ENCODE data around the gene CHST15.
A peak's percentile ranks its signal among the peaks of the same experiment; 100 is the strongest.
"Not testable (repeated sequence)": the region's sequence is repeated elsewhere in the genome, so short reads cannot be mapped to it uniquely, and the experiment has no call there.

The CHST15 gene

DNA sequence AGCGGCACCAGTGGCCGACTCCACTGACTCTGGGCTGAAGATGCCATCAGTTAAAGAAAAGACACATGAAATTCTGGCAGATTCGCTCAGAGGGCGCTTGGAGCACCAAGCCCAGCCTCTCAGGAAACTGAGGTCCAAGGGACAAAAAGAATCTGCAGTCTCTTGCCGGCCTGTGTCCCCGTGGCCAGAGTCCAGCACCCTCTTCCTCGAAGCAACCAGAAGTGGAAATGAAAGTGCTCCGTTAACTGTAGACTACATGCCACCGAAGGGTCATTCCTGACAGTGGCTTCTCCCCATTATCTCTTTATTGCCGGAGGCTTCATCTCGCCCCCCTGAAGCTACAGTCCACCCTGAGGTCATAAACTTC, 1.0 kb upstream of the CHST15 start:
- H3K27ac ChIP-seq: peak overlapping the region; percentile 93
- peak overlapping the region; percentile 87 for H3K9ac ChIP-seq
- H3K4me1 ChIP-seq (ENCODE audit: low read depth, poor library complexity, severe bottlenecking): peaks cover 30% of the 10 kb centered on the region
- TF ChIP-seq, protein P1, sequence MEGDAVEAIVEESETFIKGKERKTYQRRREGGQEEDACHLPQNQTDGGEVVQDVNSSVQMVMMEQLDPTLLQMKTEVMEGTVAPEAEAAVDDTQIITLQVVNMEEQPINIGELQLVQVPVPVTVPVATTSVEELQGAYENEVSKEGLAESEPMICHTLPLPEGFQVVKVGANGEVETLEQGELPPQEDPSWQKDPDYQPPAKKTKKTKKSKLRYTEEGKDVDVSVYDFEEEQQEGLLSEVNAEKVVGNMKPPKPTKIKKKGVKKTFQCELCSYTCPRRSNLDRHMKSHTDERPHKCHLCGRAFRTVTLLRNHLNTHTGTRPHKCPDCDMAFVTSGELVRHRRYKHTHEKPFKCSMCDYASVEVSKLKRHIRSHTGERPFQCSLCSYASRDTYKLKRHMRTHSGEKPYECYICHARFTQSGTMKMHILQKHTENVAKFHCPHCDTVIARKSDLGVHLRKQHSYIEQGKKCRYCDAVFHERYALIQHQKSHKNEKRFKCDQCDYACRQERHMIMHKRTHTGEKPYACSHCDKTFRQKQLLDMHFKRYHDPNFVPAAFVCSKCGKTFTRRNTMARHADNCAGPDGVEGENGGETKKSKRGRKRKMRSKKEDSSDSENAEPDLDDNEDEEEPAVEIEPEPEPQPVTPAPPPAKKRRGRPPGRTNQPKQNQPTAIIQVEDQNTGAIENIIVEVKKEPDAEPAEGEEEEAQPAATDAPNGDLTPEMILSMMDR (conservative IDR thresholded peaks at IDR 0.05; ENCODE audit: low read depth, low read length): no peak
- no peak overlapping the region for H3K4me3 ChIP-seq (IDR thresholded peaks at IDR 0.05; ENCODE audit: insufficient read depth, low read depth, low read length)
- H3K27me3 ChIP-seq (ENCODE audit: insufficient read depth, low read depth): no peaks in the 10 kb centered on the region
- no peaks in the 10 kb centered on the region for H4K20me1 ChIP-seq (ENCODE audit: insufficient read depth)
- no peaks in the 10 kb centered on the region; the same call in 1 of the 2 replicates for H3K36me3 ChIP-seq (ENCODE audit: insufficient read depth)
- H3K79me2 ChIP-seq (ENCODE audit: insufficient read depth, low read depth): peaks cover 60% of the 10 kb centered on the region
- peak overlapping the region; percentile 15; the same call in 1 of the 2 replicates for H2AFZ ChIP-seq (ENCODE audit: low read depth)
- H3K4me2 ChIP-seq: peak overlapping the region; percentile 78

DNA sequence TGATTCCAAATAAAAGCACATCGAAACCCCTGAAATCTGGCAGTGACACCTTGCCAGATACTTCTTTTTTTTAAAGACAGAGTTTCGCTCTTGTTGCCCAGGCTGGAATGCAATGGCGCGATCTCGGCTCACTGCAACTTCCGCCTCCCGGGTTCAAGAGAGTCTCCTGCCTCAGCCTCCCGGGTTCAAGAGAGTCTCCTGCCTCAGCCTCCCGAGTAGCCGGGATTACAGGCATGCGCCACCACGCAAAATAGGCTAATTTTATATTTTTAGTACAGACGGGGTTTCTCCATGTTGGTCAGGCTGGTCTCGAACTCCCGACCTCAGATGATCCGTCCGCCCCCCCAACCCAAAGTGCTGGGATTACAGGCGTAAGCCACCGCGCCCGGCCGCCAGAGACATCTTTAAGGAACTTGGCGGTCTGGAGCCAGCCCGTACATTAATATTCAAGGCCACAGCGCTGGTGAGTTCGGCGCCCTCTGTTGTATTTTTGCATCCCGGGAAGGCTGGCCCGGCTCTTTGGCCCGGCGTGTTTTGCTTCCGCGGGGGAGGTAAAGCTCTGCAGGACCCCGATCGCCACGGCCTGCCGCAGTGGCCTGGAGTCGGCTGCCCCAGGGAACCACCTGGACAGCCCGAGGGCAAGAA, 498 bp upstream of the CHST15 start:
- Histone ChIP-seq H3K79me2 (ENCODE audit: insufficient read depth, low read depth) (peaks cover 65% of the 10 kb centered on the region), H3K9ac (peak overlapping the region; percentile 87), H3K27ac (peak overlapping the region; percentile 93), H3K4me1 (ENCODE audit: low read depth, poor library complexity, severe bottlenecking) (peaks cover 35% of the 10 kb centered on the region), H3K4me2 (peak overlapping the region; percentile 78), H2AFZ (ENCODE audit: low read depth) (peak overlapping the region; percentile 15; the same call in 1 of the 2 replicates)
- not testable (repeated sequence) for H4K20me1 ChIP-seq (ENCODE audit: insufficient read depth); H3K36me3 ChIP-seq (ENCODE audit: insufficient read depth); H3K4me3 ChIP-seq (IDR thresholded peaks at IDR 0.05; ENCODE audit: insufficient read depth, low read depth, low read length); H3K27me3 ChIP-seq (ENCODE audit: insufficient read depth, low read depth)

DNA sequence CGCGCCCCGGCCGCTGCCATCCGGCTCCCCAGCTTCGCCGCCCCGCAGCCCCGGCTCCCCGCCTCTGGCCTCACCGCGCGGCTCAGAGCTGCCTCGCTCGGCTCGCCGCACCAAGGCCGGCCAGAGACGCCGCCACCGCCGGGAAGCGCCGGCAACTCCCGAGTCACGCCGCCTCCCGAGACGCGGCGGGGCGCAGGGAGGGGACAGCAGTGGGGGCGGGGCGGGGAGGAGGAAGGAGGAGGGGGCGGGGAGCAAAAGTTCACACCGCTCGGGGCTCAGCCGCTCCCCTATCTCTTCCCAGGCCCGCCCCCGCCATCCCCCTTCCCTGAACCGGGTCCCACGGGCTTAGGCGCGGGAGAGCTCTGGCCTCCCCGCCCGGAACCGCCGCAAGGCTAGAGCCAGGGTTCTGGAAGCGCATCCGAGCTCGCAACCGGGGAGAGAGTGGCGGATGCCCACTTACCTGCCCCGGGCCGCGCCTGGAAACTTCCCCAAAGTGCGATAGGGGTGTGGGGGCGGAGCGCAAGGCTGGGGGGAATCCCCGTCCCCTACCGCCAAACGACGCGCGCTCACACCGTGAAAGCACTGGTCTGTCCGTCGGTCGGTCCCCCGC, 1.0 kb downstream of the CHST15 start:
- TF ChIP-seq, protein P1 (conservative IDR thresholded peaks at IDR 0.05; ENCODE audit: low read depth, low read length): no peak
- H3K27me3 ChIP-seq (ENCODE audit: insufficient read depth, low read depth): no peaks in the 10 kb centered on the region
- peaks cover 77% of the 10 kb centered on the region for H3K79me2 ChIP-seq (ENCODE audit: insufficient read depth, low read depth)
- H3K9ac ChIP-seq: peak overlapping the region; percentile 87
- no peak overlapping the region for H2AFZ ChIP-seq (ENCODE audit: low read depth)
- H3K4me3 ChIP-seq (IDR thresholded peaks at IDR 0.05; ENCODE audit: insufficient read depth, low read depth, low read length): no peak overlapping the region
- no peaks in the 10 kb centered on the region; the same call in 1 of the 2 replicates for H4K20me1 ChIP-seq (ENCODE audit: insufficient read depth)
- no peaks in the 10 kb centered on the region; the same call in 1 of the 2 replicates for H3K36me3 ChIP-seq (ENCODE audit: insufficient read depth)
- peak overlapping the region; percentile 93 for H3K27ac ChIP-seq
- H3K4me2 ChIP-seq: peak overlapping the region; percentile 77; the same call in 1 of the 2 replicates
- H3K4me1 ChIP-seq (ENCODE audit: low read depth, poor library complexity, severe bottlenecking): peaks cover 48% of the 10 kb centered on the region

DNA sequence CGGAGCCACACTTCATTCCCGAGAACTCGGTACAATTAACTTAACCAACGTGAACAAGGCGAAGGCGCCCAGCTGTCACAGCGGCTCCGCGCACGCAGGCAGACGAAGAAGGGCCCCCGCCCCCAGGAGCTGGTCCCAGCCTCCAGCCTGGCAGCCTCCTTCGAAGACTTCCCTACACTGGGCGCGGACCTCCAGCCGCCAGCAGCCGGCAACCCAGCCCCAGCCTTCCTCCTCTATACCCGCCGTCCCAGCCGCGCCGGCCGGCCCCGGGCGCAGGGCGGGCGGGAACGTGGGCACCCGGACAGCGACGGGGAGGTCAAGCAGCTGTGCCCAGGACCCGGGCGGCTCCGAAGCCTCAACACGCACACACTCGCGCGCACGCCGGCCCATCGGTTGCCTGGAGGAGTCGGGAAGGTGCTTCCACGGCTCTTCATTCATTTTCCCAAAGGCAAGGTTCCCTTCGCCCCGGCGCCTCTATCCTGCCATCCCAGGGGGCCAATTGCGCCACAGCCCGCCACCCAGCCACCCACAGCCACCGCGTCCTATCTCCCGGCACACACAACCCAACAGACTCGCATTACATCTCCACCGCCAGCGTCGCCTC, 1.6 kb downstream of the CHST15 start:
- peaks cover 53% of the 10 kb centered on the region for H3K4me1 ChIP-seq (ENCODE audit: low read depth, poor library complexity, severe bottlenecking)
- H4K20me1 ChIP-seq (ENCODE audit: insufficient read depth): no peaks in the 10 kb centered on the region; the same call in 1 of the 2 replicates
- peak overlapping the region; percentile 87 for H3K9ac ChIP-seq
- H3K4me3 ChIP-seq (IDR thresholded peaks at IDR 0.05; ENCODE audit: insufficient read depth, low read depth, low read length): no peak overlapping the region
- H3K79me2 ChIP-seq (ENCODE audit: insufficient read depth, low read depth): peaks cover 82% of the 10 kb centered on the region
- H3K4me2 ChIP-seq: peak overlapping the region; percentile 77
- H2AFZ ChIP-seq (ENCODE audit: low read depth): no peak overlapping the region
- H3K27ac ChIP-seq: peak overlapping the region; percentile 93
- no peaks in the 10 kb centered on the region for H3K27me3 ChIP-seq (ENCODE audit: insufficient read depth, low read depth)
- H3K36me3 ChIP-seq (ENCODE audit: insufficient read depth): no peaks in the 10 kb centered on the region; the same call in 1 of the 2 replicates
- TF ChIP-seq, protein P1 (conservative IDR thresholded peaks at IDR 0.05; ENCODE audit: low read depth, low read length): no peak
